GM21360 (cell line): ENCODE data around the gene RAB3IL1.
"Not testable (repeated sequence)": the region's sequence is repeated elsewhere in the genome, so short reads cannot be mapped to it uniquely, and the experiment has no call there.

ENCODE experiments used
- ATAC-seq: cut with Tn5 transposase; IDR thresholded peaks from one replicate; pipeline ENCODE4 v1.9.1; 2021; ENCODE audit warnings: mild to moderate bottlenecking, moderate library complexity; ENCODE audit not compliant: unreplicated experiment

The RAB3IL1 gene, protein sequence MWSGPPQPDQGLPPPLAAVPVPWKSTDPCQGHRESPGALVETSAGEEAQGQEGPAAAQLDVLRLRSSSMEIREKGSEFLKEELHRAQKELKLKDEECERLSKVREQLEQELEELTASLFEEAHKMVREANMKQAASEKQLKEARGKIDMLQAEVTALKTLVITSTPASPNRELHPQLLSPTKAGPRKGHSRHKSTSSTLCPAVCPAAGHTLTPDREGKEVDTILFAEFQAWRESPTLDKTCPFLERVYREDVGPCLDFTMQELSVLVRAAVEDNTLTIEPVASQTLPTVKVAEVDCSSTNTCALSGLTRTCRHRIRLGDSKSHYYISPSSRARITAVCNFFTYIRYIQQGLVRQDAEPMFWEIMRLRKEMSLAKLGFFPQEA

DNA sequence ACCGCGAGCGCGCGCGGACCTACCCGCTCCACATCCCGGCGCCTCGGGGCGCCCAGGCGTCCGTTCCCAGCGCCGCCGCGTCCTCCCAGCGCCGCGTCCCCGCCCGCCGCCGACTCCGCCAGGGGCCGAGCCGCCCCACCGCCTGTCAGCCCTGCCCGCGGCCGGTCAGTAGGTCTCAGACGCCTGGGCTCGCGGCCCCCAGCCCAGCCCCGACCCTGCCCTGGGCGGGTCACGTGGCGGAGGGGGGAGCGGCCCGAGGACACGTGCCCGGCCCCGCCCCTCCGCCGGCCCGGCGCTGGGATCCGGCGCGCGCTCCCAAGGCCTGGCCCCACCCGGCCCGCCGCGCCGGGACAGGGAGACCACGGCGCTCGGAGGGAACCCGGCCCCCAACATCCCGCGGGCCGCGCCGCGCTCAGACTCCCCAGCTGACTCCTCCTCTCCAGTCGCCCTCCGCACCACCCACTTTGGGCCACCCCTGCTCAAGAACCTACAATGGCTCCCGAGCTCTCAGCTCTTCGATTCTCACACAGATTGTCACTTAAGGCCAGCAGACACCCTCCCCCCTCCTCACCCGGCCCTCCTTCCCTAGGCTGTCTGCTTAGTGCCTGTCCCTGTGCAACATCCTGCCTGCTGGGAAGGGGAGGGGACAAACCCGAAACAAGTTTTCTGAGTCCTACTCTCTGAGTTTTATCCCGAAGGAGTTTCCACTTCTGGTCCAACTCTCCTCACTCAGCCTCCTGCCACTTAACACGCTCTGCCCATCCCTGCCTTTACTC is at the start of gene RAB3IL1:
Gene RAB3IL1, minus strand, starts transcription at position 233 of the 776 bp plus-strand sequence. Its CDS starts 199 bp downstream, at position 34.
- ATAC-seq, result no peak

DNA sequence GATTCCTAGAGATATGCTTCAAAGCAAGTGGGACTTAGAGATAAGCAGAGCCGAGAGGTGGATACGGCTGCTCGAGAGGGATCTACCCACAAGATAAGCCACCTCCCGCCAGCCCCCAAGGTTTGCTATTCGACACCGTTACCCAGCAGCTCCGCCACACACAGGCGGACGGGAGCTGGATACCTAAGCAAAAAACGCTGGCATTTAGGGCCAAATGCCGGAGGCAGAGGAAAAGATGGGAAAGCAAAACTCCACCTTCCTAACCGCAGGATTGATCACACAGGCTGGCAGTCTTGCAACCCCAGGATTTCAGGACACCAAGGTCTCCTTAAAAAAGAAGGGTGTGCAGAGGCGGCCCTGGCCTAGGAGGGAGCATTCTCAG is 49.4 kb upstream of the RAB3IL1 start:
- ATAC-seq, result no peak

DNA sequence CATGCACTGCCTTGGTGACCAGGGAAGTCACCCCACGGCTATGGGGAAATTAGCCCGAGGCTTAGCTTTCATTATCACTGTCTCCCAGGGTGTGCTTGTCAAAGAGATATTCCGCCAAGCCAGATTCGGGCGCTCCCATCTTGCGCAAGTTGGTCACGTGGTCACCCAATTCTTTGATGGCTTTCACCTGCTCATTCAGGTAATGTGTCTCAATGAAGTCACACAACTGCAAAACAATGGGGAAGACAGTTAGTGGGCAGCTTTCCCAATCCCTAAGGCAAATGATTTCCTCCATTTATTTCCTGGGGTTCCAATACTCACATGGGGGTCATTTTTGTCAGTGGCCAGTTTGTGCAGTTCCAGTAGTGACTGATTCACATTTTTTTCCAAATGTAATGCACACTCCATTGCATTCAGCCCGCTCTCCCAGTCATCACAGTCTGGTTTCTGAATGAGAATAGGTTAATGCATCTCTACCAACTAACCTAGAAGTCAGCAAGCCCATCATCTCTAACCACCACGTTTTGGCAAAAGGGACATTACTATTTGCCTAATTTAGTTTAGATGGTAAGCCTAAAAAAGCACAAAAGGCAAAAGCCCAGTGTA is 47.4 kb upstream of the RAB3IL1 start:
- ATAC-seq, result not testable (repeated sequence)

DNA sequence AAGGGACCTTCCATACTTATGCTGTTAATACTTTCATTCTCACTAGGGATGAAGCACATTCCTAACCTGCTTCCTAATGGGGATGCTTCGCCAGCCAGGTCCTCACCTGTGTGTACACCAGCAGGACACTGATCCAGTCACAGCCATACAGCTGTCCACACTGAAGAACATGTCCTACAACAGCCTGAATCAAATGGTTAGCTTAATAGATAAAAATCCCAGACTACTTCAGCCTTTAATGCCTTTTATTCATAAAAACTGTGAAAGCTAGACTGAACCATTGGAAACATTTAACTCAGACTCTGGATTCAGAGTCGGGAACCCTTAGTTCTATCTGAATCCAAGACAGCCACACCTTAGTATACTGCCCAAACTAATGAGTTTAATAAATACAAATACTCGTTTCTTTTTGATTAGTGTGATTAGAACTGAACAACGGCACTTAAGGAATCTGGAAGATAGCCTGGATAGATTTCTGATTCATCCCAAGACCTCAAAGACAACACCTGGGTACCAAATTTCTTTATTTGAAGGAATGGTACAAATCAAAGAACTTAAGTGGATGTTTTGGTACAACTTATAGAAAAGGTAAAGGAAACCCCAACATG is 46.8 kb upstream of the RAB3IL1 start:
- ATAC-seq, result no peak

DNA sequence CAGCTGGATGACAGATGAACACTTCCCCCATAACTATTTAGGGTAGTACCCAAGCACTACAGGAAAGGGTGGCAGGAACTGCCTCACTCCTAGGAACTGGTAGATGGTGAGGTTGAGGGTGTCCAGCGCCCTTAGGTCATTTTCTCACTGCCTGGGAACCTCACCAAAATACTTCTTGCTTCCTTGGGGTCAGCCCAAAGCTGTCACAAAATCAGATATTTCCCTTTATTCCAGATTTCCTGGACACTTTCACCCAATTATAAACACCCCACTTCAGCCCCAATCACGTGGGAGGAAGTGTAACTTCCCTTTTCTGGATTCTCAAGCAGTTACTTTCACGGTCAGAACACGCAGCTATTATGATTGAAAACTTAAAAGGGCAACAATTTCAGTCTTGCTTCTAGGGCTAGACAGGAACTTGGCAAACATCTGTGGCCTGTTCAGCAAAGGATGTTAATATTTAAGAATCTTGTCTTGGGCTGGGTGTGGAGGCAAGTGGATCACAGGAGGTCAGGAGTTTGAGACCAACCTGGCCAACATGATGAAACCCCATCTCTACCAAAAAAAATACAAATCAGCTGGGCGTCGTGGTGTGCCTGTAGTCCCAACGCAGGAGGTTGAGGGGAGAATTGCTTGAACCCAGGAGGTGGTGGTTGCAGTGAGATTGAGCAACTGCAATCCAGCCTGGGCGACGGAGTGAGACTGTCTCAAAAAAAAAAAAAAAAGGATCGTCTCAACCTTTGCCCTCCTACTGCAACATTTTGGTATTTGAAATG is 46.1 kb upstream of the RAB3IL1 start:
- no peak for ATAC-seq

DNA sequence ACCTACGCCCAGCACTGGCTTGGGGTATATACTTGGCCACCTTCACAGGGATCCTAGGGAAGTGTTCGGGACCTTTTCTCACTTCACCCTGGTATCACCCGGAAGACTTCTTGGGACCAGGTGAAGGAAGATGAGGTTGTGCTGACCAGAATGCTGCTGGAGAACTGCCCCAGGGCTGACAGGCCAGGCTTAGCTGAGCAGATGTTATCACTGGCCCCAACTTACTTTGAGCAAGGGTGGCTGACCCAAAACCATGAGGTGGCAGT is 45.6 kb upstream of the RAB3IL1 start:
- ATAC-seq, result no peak

DNA sequence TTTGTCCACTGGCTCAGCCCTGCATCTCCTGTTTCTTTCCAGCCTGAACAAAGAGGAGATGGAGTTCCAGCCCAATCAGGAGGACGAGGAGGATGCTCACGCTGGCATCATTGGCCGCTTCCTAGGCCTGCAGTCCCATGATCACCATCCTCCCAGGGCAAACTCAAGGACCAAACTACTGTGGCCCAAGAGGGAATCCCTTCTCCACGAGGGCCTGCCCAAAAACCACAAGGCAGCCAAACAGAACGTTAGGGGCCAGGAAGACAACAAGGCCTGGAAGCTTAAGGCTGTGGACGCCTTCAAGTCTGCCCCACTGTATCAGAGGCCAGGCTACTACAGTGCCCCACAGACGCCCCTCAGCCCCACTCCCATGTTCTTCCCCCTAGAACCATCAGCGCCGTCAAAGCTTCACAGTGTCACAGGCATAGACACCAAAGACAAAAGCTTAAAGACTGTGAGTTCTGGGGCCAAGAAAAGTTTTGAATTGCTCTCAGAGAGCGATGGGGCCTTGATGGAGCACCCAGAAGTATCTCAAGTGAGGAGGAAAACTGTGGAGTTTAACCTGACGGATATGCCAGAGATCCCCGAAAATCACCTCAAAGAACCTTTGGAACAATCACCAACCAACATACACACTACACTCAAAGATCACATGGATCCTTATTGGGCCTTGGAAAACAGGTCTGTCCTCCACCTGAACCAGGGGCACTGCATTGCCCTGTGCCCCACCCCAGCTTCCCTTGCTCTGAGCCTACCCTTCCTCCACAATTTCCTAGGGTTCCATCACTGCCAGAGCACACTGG is 45.0 kb upstream of the RAB3IL1 start:
- ATAC-seq, result no peak

DNA sequence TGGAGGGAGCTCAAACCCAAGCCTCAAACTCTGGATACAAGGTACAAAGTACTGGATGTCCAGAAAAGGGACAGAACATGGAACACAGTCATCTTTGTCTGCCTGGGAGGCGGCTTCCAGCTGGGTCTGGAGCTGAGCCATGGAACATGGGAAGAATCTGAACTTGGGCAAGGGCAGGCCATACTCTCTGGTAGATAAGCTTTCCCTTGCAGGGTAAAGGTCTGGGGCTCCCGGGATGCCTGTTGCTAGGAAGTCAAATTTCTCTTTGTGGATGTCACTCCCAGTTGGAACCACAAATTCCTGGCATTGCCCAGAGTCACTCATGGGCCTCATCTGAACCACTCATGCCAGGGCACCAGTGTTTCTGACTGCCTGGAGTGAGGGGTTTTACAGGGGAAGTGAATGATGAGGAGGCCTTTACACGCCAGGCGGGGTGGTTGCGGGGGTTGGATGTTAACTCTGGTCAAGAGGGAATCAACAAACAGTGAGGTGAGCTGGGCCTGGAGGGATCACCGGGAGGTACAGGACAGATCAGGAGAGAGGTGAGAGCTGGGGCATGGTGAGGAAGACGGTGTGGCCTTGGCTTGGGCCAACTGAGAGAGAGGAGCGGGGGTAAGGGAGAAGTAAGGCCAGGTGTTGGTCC is 44.3 kb upstream of the RAB3IL1 start:
- no peak for ATAC-seq

DNA sequence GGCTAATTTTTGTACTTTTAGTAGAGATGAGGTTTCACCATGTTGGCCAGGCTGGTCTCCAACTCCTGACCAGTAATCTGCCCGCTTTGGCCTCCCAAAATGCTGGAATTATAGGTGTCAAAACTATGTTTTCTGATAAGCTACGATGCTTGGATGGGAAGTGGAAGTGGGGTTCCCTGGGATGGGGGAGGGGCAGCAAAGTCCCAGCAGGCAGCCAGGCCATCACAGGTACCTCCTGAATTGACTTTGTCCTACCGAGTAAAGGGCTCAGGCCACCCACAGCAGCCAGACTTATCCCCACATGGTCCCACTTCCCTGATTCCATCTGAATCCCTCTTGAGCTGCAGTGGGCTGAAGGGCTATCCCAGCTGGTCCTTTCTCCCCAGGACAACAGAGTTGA is 43.2 kb upstream of the RAB3IL1 start:
- no peak for ATAC-seq

DNA sequence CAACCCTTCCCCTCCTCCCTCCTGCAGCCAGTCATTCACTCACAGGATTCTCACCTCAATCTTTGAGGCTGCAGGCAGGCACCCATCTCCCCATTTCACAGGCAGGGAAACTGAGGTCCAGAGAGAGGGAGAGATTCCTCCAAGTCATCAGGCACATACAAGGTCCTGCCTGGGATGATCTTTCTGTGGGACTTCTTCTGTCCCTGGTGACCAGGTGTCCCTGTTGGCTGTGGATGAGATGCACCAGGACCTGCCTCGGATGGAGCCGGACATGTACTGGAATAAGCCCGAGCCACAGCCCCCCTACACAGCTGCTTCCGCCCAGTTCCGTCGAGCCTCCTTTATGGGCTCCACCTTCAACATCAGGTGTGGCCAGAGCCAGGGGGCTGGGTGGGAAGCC is 42.3 kb upstream of the RAB3IL1 start:
- ATAC-seq, result no peak

DNA sequence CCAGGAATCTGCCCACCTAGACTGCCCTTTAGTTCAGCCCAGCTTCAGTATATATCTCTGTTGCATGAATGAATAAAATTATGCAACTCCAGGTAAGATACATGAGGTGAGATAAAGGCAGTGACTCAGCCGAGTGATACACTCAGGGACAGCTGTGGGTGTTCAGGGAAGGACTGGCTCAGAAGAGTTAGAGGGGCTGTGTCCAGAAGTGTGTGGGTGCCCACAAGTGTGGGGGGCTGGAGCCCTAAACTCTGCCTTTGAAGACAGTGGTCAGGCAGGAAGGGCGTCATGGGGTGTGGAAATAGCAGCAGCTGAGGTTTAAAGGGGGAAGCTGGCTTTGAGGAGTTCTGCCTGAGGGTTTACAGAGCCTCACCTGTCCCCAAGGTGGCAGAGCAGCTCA is 41.7 kb upstream of the RAB3IL1 start:
- no peak for ATAC-seq

DNA sequence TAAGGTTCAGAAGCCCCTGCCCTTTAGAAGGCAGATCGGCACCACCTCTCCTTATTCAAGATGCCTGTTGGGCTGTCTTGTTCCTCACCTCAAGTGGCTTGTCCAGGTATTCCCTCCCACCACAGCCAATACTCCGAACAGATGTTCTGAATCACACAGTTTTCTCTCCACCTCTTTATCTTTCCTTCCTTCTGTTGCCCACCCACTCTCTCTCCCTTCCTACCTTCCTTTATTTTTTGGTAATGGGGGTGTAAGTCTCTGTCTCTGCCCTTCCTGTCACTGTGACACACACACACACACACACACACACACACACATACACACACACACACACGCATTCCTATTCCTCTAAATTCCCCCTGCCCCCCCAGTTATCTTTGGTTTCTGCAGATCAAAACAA is 41.2 kb upstream of the RAB3IL1 start:
- no peak for ATAC-seq

DNA sequence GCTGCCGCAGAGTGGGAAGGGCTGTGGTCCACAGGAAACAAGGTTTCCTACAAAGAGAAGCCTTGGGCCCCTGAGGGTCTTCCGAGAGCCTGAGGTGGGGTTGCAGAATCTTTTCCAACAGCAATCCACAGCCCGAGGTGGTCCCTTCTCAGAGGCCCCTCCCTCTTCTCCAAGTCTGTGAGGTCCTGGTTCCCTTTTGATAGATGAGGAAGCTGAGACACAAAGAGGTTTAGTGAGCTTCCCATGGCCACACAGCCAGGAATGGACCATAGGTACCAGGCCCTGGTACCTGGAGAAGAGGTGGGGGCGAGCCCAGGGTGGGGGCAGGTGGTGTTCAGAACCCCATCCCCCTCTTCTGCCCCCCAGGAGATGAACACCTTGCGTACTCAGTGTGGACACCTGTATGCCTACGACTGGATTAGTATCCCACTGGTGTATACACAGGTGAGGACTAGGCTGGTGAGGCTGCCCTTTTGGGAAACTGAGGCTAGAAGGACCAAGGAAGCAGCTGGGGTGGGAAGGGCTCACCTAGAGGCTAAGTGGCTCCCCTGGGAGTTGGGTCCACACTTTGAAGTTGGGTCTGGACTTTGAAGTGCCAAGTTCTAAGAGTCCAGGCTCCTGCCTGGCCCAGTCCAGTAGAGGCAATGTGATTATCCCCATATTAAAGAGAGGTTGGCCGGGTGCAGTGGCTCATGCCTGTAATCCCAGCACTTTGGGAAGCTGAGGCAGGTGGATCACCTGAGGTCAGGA is 39.8 kb upstream of the RAB3IL1 start:
- ATAC-seq, result no peak

DNA sequence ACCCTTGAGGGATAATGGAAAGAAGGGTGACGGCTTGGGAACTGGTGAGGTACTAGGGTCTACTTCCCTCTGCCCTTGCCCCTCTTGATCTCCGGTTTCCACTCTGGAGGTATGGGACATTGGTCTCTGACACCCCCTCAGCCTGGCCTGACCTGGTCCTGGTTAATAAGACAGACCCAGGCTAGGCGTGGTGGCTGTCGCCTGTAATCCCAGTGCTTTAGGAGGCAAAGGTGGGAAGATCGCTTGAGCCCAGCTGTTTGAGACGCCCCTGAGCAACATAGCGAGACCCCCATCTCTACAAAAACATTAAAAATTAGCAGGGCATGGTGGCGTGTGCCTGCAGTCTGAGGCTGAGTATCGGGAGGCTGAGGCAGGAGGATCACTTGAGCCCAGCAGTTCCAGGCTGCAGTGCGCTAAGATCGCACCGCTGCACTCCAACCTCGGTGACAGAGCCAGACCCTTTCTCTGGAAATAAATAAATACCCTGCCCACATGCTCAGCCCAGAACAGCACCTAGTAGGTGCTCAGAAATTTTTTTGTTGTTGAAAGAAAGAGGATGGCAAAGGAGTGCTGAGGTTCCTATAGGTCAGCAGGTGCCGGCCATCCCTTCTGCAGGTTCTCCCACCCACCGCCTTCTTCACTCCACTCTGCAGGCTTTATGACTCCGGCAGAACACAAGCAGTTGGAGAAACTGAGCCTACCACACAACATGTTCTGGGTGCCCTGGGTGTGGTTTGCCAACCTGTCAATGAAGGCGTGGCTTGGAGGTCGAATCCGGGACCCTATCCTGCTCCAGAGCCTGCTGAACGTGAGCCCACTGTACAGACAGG is 39.0 kb upstream of the RAB3IL1 start:
- ATAC-seq, result no peak

DNA sequence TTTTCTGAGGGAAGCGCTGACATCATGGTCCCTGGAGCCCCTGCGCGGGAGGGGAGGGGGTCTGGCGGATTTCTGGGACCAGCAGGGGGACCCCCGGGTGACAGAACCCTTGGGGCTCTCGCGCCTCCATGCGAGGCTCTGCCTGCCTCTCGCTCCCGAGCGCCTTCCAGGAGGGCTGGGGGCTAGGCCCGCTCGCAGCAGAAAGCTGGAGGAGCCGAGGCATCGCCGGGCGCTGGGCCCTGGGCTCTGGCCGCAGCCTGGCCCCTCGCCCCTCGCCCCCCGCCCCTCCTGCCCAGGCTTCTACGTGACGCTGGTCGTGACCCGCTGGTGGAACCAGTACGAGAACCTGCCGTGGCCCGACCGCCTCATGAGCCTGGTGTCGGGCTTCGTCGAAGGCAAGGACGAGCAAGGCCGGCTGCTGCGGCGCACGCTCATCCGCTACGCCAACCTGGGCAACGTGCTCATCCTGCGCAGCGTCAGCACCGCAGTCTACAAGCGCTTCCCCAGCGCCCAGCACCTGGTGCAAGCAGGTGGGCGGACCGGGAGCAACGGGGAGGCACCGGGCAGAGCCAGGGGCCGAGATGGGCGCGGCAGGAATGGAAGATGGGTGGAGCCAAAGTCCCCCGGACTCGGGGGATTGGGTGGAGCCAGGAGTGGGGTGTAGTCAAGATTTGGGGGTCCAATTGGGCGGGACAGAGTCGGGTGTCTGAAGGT is 38.2 kb upstream of the RAB3IL1 start:
- ATAC-seq, result no peak

DNA sequence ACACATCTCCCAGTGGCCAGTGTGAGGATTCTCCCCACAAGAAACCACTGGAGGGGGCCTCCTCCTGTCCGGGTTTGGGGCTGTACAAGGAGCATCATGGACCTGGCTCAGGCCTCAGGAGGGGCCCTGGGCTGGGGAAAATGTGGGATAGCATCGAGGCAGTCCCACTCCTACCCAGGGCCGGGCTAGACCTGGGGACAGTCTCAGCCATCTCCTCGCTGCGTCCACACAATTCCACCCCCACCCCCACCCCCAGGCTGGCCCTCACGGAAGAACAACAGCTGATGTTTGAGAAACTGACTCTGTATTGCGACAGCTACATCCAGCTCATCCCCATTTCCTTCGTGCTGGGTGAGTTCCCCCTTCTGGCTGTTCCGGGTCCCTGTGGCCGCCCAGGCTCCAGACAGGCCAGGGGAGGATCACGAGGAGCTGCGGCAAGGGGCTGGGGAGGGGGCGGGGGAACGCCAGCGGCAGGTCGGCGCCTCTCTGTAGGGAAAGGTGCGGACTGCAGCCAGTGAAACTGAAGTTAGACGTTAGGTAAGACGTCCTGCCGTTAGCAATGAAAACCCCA is 37.6 kb upstream of the RAB3IL1 start:
- ATAC-seq, result no peak
